GM21390 (cell line): ENCODE measurements around the gene RANBP3L.
"Not testable (repeated sequence)": the region's sequence is repeated elsewhere in the genome, so short reads cannot be mapped to it uniquely, and the experiment has no call there.

Source experiments
- ATAC-seq: cut with Tn5 transposase; IDR thresholded peaks from one replicate; pipeline ENCODE4 v1.9.1; 2021; ENCODE audit not compliant: unreplicated experiment

RANBP3L gene

DNA sequence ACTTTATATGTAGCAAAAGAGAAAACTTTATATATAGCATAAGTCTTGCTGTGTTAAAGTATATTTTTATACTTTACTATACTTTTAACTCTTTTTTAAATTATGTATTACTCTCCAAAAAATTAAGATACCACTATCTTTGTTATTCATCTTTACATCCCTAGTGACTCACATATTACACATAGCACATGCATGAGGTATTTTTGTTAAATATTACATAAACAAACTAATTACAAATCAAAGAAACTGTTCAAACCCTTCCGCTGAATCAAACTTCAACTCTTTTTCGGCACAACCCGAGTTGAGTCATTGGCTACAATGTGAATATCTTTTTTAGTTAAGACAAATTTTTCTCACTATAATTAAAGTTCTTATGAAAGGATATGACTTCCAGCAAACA lies 92.0 kb downstream of the RANBP3L start:
- no peak for ATAC-seq

DNA sequence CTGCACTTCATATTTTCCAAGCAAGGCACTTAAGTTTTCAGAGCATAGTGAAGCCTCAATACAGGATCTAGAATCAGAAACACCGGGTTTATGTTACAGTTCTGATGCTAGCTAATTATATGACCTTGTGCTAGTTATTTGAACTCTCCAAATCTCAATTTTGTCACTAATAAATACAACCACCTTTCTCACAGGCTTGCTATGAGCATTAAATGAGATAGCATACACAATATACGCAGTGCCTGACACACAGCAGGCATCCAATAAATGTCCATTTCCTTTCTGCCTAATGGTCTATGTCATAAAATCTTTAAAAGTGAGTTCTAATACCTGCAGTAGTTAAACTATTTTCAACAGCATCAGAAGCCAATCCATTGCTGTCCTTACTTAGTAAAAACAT lies 92.9 kb downstream of the RANBP3L start:
- no peak for ATAC-seq

DNA sequence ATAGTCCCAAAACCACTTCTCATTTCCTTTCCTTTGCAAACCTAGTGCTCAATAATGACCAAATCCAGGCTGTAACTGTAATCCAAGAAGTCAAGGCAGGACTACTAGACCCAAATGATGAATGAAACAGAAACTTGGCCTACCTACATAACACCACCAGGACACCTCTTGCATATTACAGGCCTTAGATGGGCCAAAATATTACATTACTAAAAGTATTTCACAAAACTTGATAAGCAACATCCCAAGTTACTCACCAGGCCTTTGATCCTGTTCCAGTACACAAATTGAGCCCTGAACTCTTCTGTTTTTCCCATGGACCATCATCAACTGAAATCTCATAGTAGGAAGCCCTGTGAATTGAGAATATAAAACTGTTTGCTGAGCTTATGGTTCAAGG lies 94.8 kb downstream of the RANBP3L start:
- ATAC-seq, result no peak

DNA sequence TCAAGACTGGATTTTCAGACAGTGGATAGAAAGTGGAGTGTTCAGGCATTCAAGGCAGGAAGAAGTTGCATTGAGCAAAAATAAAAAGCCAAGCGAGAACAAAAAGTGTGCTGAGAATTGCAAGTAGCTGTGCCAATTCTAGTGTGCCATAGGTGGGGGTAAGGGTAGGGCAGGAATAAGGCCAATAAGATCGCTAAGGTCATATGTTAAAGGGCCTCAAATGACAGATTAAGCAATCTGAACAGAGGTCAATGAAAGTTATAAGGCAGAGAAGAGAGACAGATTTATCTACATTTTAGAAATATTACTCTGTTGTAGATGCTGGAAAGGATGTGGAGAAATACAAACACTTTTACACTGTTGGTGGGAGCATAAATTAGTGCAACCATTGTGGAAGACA lies 96.4 kb downstream of the RANBP3L start:
- no peak for ATAC-seq

DNA sequence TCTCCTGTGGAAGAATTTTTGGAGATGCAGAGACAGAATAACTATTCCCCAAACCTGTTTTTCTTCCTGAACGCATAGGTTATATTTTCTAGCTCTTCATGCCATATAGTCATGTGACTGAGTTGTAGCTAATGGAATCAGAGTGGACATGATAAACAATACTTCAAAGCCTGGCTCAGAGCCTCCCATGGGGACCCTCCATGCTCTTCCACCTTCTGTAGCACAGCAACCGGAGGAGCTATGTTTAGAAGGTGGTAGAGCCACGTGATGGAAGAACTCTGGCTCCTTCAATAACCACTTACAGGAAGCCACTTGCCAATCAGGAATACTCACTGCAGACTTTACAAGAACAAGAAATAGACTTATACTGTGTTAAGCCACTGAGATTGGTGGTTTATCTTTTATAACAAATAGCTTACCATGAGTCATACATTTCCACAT lies 99.2 kb downstream of the RANBP3L start:
- ATAC-seq, result no peak

DNA sequence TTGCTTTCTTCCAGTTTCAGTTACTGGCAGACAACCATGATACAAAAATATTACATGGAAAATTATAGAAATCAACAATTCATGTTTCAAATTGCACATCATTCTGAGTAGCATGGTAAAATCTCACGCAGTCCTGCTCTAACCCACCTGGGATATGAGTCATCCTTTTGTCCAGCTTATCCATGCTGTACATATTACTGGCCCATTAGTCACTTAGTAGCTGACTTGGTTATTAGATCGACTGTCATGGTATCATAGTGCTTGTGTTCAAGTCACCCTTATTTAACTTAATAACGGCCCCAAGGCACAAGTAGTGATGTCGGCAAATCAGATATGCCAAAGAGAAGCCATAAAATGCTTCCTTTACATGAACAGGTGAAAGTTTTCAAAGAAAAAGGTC lies 101.2 kb downstream of the RANBP3L start:
- no peak for ATAC-seq

DNA sequence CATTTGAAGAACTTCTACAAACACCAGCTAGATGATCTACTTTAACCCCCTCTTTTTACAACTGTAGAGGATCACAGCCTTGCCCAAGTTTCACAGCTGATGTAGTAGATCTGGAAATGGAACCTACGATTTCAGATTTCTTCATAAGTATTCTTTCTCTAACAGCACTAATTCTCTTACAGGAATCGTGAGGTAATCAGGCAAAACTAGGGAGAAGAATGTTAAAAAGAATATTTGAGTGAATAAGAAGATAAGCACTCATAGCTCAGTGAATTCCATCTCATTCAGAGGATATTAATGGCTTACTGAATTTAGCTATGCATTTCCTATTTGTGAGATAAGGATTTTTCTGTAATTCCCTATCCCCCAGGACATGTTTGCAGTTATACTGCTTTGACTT lies 102.1 kb downstream of the RANBP3L start:
- ATAC-seq, result no peak

DNA sequence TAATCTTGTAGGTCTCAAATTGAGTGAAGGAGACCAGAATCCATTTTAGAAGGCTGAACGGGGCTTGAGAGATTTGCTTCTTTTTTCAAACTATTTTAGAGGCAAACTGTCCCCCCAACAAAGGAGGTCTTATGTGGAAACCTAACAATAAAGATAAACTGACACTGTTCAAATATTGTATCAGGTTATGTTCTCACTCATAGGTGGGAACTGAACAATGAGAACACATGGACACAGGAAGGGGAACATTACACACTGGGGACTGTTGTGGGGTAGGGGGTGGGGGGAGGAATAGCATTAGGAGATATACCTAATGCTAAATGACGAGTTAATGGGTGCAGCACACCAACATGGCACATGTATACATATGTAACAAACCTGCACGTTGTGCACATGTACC lies 102.9 kb downstream of the RANBP3L start:
- ATAC-seq, result not testable (repeated sequence)
